Vagina (tissue), 2 donors: ENCODE measurements around the gene PTPN14. TPM values are rescaled to one million over a fixed set of nuclear protein-coding genes. Genes with fewer than 3 reads are reported as not detected.

Source experiments
- DNase-seq, 2 donors: peaks; one replicate each; pipeline ENCODE4 v3.0.0-alpha.2; 2017; ENCODE audit errors: extremely low spot score in 2 of 2
- H3K27ac ChIP-seq: fragments of 200-600 bp; sonication (generic); one replicate; pipeline ENCODE4 v1.5.1; 2019
- H3K27me3 ChIP-seq: fragments of 200-600 bp; sonication (generic); one replicate; pipeline ENCODE4 v1.5.1; 2019
- H3K36me3 ChIP-seq, 2 donors: fragments of 200-600 bp; sonication (generic); one replicate each; pipeline ENCODE4 v1.5.1; 2017 to 2019
- H3K4me1 ChIP-seq: fragments of 200-600 bp; sonication (generic); one replicate; pipeline ENCODE4 v1.5.1; 2019
- H3K4me3 ChIP-seq, 2 donors: fragments of 200-600 bp; sonication (generic); 1 replicate in 1 of 2; 2 replicates in 1 of 2; pipeline ENCODE4 v1.5.1; 2016 to 2019
- H3K9me3 ChIP-seq: fragments of 200-600 bp; sonication (generic); one replicate; pipeline ENCODE4 v1.5.1; 2019
- CTCF ChIP-seq, 3 experiments: fragments of 450-650 bp in 2 of 3; fragments of 200-600 bp in 1 of 3; sonication (generic) in 1 of 3; IDR thresholded peaks; one replicate each; pipeline ENCODE4 v1.5.1; 2017 to 2019; ENCODE audit warnings: antibody characterized with exemption in 3 of 3, mild to moderate bottlenecking in 2 of 3, moderate library complexity in 2 of 3
- POLR2A ChIP-seq, 2 donors: fragments of 450-650 bp; IDR thresholded peaks; one replicate each; pipeline ENCODE4 v1.6.1; 2017; ENCODE audit warnings: antibody characterized with exemption in 2 of 2, mild to moderate bottlenecking in 2 of 2, moderate library complexity in 2 of 2
- POLR2AphosphoS5 ChIP-seq, 2 donors: sonication (generic); formaldehyde crosslinking; IDR thresholded peaks; one replicate each; pipeline ENCODE4 v1.9.0; 2017; ENCODE audit warnings: antibody characterized with exemption in 2 of 2, mild to moderate bottlenecking in 2 of 2, low read depth in 1 of 2; ENCODE audit not compliant: insufficient read depth in 1 of 2
- intact Hi-C: fragments of 100-400 bp; cut with DNase I; formaldehyde crosslinking; loops from one replicate; pipeline ENCODE4 v1.15.1; 2023
- total RNA-seq: library from RNA; depleted of rRNA; stranded (reverse); fragments of >200 nt; gene quantifications from one replicate; pipeline ENCODE4 v1.2.3, GENCODE V29; 2016

PTPN14 gene
- total RNA-seq, 1 donor from 2014 or later, result 24.3 TPM

- no peak for DNase-seq
- H3K36me3 ChIP-seq, result no peaks in the 10 kb centered on the region
- intact Hi-C loops, result no loop called here
- TF ChIP-seq CTCF (IDR thresholded peaks at IDR 0.05) (no peak), POLR2AphosphoS5 (IDR thresholded peaks at IDR 0.05; ENCODE audit: insufficient read depth in 1 of 2, low read depth in 1 of 2) (peak in 1 of 2 donors; percentile 29), POLR2A (IDR thresholded peaks at IDR 0.05) (no peak)
- H3K4me1 ChIP-seq, result peaks cover 53% of the 10 kb centered on the region
- H3K4me3 ChIP-seq, result no peak overlapping the region
- no peaks in the 10 kb centered on the region for H3K9me3 ChIP-seq
- no peaks in the 10 kb centered on the region for H3K27me3 ChIP-seq
- peak overlapping the region; percentile 2 for H3K27ac ChIP-seq
Observed at GRCh38 chr1:214546886-214547641, 4.3 kb downstream of the PTPN14 start.

- no peaks in the 10 kb centered on the region for H3K36me3 ChIP-seq
- no peak for TF ChIP-seq CTCF (IDR thresholded peaks at IDR 0.05)
- TF ChIP-seq POLR2AphosphoS5 (IDR thresholded peaks at IDR 0.05; ENCODE audit: insufficient read depth in 1 of 2, low read depth in 1 of 2), result no peak
- TF ChIP-seq POLR2A (IDR thresholded peaks at IDR 0.05), result no peak
- no peak overlapping the region for H3K27ac ChIP-seq
- H3K9me3 ChIP-seq, result no peaks in the 10 kb centered on the region
- DNase-seq, result no peak
- intact Hi-C loops, result no loop called here
- H3K27me3 ChIP-seq, result no peaks in the 10 kb centered on the region
- H3K4me3 ChIP-seq, result no peak overlapping the region
- peaks cover 55% of the 10 kb centered on the region for H3K4me1 ChIP-seq
Observed at GRCh38 chr1:214546084-214546483, 5.3 kb downstream of the PTPN14 start.

- Histone ChIP-seq H3K27ac (no peak overlapping the region), H3K27me3 (no peaks in the 10 kb centered on the region)
- intact Hi-C loops, result no loop called here
Observed at GRCh38 chr1:214545293-214545692, 6.1 kb downstream of the PTPN14 start.

GRCh38 chr1:214544791-214545190 is 6.6 kb downstream of the PTPN14 start:
- Histone ChIP-seq H3K9me3 (no peaks in the 10 kb centered on the region), H3K4me1 (peaks cover 51% of the 10 kb centered on the region), H3K4me3 (no peak overlapping the region), H3K27ac (no peak overlapping the region), H3K36me3 (no peaks in the 10 kb centered on the region), H3K27me3 (no peaks in the 10 kb centered on the region)
- no peak for TF ChIP-seq POLR2AphosphoS5 (IDR thresholded peaks at IDR 0.05; ENCODE audit: insufficient read depth in 1 of 2, low read depth in 1 of 2)
- no peak for TF ChIP-seq CTCF (IDR thresholded peaks at IDR 0.05)
- no peak for TF ChIP-seq POLR2A (IDR thresholded peaks at IDR 0.05)
- no peak for DNase-seq
- intact Hi-C loops, result no loop called here

More at GRCh38 chr1:214545293-214545692, 6.1 kb downstream of the PTPN14 start:
- no peak overlapping the region for H3K4me3 ChIP-seq
- DNase-seq, result no peak
- H3K36me3 ChIP-seq, result no peaks in the 10 kb centered on the region
- peaks cover 55% of the 10 kb centered on the region for H3K4me1 ChIP-seq
- TF ChIP-seq POLR2A (IDR thresholded peaks at IDR 0.05) (no peak), CTCF (IDR thresholded peaks at IDR 0.05) (no peak), POLR2AphosphoS5 (IDR thresholded peaks at IDR 0.05; ENCODE audit: insufficient read depth in 1 of 2, low read depth in 1 of 2) (no peak)
- no peaks in the 10 kb centered on the region for H3K9me3 ChIP-seq
